Right lung (tissue), 10 donors: ENCODE results near the gene STARD7. TPM values are rescaled to one million over a fixed set of nuclear protein-coding genes. Genes with fewer than 3 reads are reported as not detected.
A peak's percentile ranks its signal among the peaks of the same experiment; 100 is the strongest.
"Not testable (repeated sequence)": the region's sequence is repeated elsewhere in the genome, so short reads cannot be mapped to it uniquely, and the experiment has no call there.

Source experiments
- DNase-seq, 2 donors: peaks; one replicate each; pipeline ENCODE4 v3.0.0-alpha.2; 2013
- long read RNA-seq, 8 donors: transcript quantifications; one replicate each; lab custom pipeline, GENCODE V29; 2026
- polyA plus RNA-seq, 5 donors: library from polyadenylated mRNA; unstranded; fragments of 120-200 nt; gene quantifications; one replicate each; pipeline versions ENCODE4 v1.2.1 to v1.2.3, GENCODE V29; 2013; ENCODE audit warnings: inconsistent platforms in 1 of 5, low replicate concordance in 1 of 5; ENCODE audit not compliant: insufficient read length in 5 of 5, insufficient read depth in 1 of 5

STARD7 gene, protein sequence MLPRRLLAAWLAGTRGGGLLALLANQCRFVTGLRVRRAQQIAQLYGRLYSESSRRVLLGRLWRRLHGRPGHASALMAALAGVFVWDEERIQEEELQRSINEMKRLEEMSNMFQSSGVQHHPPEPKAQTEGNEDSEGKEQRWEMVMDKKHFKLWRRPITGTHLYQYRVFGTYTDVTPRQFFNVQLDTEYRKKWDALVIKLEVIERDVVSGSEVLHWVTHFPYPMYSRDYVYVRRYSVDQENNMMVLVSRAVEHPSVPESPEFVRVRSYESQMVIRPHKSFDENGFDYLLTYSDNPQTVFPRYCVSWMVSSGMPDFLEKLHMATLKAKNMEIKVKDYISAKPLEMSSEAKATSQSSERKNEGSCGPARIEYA
- polyA plus RNA-seq, result 100 to 1,000 TPM in 3 of 5 donors, 10 to 100 TPM in 2; 94.3 to 117 (median 106) TPM
- long read RNA-seq, donor 1, transcript STARD7-201 (8 exons, 3,368 nt), result major isoform, 30 of 32 reads
- long read RNA-seq, donor 1, partial matches to known transcripts, result 0 of 32 reads
- long read RNA-seq, donor 1, other reads (novel, unspliced or antisense), result 0 of 32 reads
- long read RNA-seq, donor 2, transcript STARD7-201 (8 exons, 3,368 nt), result major isoform, 12 of 12 reads
- long read RNA-seq, donor 2, partial matches to known transcripts, result 0 of 12 reads
- long read RNA-seq, donor 2, other reads (novel, unspliced or antisense), result 0 of 12 reads
- long read RNA-seq, donor 3, transcript STARD7-201 (8 exons, 3,368 nt), result major isoform, 17 of 20 reads
- long read RNA-seq, donor 3, partial matches to known transcripts, result 0 of 20 reads
- long read RNA-seq, donor 3, other reads (novel, unspliced or antisense), result 0 of 20 reads
- long read RNA-seq, donor 4, transcript STARD7-201 (8 exons, 3,368 nt), result major isoform, 13 of 15 reads
- long read RNA-seq, donor 4, partial matches to known transcripts, result 0 of 15 reads
- long read RNA-seq, donor 4, other reads (novel, unspliced or antisense), result 0 of 15 reads
- long read RNA-seq, donor 5, transcript STARD7-201 (8 exons, 3,368 nt), result major isoform, 22 of 25 reads
- long read RNA-seq, donor 5, partial matches to known transcripts, result 0 of 25 reads
- long read RNA-seq, donor 5, other reads (novel, unspliced or antisense), result 0 of 25 reads
- long read RNA-seq, donor 6, transcript STARD7-201 (8 exons, 3,368 nt), result major isoform, 22 of 22 reads
- long read RNA-seq, donor 6, partial matches to known transcripts, result 0 of 22 reads
- long read RNA-seq, donor 6, other reads (novel, unspliced or antisense), result 0 of 22 reads
- long read RNA-seq, donor 7, transcript STARD7-201 (8 exons, 3,368 nt), result major isoform, 20 of 22 reads
- long read RNA-seq, donor 7, partial matches to known transcripts, result 0 of 22 reads
- long read RNA-seq, donor 7, other reads (novel, unspliced or antisense), result 0 of 22 reads
- long read RNA-seq, donor 8, transcript STARD7-201 (8 exons, 3,368 nt), result major isoform, 8 of 9 reads
- long read RNA-seq, donor 8, partial matches to known transcripts, result 0 of 9 reads
- long read RNA-seq, donor 8, other reads (novel, unspliced or antisense), result 0 of 9 reads

- peak; percentile 96 to 97 for DNase-seq
Measured at GRCh38 chr2:96208143-96209010, at the start of gene STARD7. Gene STARD7 (minus strand): TSS chr2:96208827. CDS start chr2:96208434, 393 bp downstream.

GRCh38 chr2:96257744-96258143, 49.1 kb upstream of the STARD7 start:
- DNase-seq, result not testable (repeated sequence)

- DNase-seq, result no peak
Measured at GRCh38 chr2:96256611-96257113, 48.0 kb upstream of the STARD7 start.

- no peak for DNase-seq
Measured at GRCh38 chr2:96254571-96254970, 45.9 kb upstream of the STARD7 start.

- DNase-seq, result no peak
Measured at GRCh38 chr2:96253006-96253405, 44.4 kb upstream of the STARD7 start.

- no peak for DNase-seq
Measured at GRCh38 chr2:96252526-96252925, 43.9 kb upstream of the STARD7 start.

DNA sequence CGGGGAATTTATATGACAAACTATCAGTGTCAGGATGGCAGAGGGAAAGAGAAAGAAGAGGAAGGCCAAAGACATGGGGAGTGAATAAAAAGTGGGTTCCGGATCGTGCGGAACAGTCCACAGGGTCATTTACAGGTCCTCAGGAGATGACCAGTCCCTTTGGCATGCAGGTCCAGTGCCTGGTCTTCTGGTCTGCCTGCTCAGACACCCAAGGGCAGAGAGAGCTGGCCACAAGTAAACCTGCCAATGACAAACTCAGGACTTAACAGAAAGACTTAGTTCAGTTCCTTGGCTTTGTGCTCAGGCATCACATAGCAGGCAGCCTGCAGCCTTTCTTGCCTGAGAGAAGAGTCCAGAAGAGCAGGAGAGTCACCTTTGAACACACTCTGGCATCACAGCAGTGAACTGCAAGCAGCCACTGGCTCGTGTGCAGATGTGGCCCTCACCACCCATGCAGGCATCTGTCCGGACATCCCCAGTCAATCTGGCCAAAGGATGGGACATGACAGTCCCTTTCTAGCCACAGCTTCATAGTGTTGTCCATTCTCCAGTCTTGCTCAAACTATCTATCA, 43.2 kb upstream of the STARD7 start:
- DNase-seq, result peak; percentile 28 to 29

DNA sequence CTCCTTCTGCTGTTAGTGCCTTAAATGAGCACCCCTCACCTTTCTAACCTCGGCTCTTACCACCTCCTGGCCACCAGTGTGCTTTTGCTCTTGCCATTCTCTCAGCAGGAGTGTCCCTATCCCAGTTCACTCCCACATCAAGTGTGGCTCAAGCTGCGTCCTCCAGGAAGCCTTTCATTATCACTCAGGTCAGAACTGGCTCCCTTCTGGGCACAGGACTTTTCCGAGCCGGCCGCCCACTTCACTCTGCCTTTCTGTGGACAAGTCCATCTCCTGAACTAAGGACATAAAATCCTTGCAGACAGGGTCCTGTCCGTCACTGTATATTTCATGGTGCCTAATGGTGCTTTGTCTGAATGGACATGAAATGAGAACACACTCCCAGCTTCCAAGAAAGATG, 41.6 kb upstream of the STARD7 start:
- no peak for DNase-seq

DNA sequence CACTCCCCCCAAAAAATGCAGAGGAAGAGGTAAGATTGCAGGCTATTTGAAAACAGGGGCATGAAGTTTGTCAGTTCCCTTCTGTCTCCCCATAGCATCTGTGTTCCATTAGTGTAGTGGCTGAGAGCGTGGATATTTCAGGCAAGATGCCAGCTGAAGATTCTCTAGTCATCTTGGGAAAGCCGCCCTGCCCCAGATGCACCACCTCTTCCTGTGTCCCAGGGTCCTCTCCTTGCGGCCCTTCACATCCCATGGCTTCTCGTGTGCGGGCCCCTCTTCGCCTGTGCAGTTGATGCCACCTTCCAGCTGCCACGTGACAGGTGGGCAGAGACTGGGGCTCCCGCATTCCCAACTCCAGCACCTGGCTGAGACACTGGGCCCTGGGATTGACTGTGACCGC, 41.0 kb upstream of the STARD7 start:
- DNase-seq, result no peak

DNA sequence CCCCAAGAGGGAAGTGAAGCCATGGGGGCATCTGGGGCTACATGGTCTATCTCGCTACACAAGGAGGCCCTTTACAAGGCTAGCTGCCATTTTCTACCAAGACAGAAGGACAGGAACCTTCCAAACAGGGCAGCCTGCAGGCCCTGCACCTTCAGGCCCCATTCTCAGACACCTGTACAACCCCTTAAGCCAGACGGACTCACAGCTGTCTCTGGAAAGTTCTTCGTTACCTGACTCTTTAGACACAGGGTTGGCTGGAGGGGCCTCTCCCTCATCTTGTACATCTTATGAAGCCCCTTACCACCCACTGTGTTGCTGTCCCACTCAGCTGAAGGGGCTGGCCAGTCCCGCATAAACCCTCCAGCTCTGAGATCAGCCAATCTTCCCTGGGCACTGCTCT, 40.0 kb upstream of the STARD7 start:
- DNase-seq, result no peak

DNA sequence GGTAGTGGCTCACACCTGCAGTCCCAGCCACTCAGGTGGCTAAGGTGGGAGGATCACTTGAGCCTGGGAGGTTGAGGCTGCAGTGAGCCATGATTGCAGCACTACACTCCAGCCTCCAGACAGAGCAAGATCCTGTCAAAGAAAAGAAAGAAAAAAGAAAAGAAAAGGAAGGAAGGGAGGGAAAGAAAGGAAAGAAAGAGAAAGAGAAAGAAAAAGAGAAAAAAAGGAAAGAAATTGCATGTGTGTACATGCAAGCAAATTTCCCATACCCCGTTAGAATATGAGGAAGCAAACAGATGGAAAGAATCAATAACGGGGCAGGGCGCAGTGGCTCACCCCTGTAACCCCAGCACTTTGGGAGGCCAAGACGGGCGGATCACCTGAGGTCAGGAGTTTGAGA, 39.3 kb upstream of the STARD7 start:
- no peak for DNase-seq

DNA sequence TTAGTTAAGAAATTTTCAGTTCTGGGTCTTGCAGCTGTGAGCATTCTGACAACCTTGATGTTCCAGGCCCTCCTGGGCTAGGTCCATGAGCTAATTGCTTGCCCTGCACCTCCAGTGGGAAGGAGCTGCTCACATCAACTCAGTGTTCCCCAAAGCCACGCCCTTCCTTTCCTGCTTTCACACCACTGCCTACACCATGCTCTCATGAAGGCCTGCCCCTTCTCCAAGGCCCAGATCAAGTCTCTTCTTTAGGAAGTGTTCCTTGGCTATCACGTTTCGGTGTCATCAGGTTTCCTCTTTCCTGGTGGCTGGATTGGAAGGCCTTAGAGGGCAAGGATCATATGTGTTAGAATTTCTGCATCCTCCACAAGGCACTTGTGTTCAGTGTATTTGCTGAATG, 38.4 kb upstream of the STARD7 start:
- DNase-seq, result no peak

DNA sequence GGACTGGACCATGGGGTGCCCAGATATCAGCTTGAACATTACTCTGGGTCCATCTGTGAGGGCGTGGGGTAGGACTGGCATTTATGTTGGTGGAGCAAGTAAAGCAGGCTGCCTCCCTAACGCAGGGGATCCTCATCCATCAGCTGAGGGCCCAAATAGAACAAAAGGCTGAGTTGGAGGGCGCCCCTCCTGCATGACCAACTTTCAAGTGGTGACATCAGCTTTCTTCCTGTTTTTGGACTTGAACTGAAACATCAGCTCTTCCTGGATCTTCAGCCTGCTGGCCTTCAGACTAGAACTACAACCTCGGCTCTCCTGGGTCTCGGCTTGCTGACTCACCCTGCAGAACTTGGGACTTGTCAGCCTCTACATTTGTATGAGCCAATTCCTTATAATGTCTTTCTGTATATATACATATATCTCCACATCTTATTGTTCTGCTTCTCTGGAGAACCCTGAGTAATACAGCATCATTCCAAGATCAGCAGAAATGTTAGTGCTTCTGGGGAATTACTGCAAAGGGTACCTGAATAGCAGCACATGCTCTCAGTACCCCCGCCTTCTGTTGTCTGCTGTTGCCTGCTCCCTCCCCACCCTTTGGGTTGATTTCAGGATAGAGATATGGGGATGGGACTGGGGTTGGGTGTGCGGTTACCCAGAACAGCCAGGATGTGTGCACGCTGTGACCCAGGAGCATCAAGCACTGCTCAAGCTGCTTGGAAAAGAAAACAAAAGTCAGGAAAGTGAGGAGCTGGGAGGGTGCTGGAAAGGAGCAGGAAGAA, 37.2 kb upstream of the STARD7 start:
- no peak for DNase-seq

GRCh38 chr2:96243843-96244242, 35.2 kb upstream of the STARD7 start:
- DNase-seq, result no peak

- no peak for DNase-seq
Measured at GRCh38 chr2:96241900-96242611, 33.4 kb upstream of the STARD7 start.

- no peak for DNase-seq
Measured at GRCh38 chr2:96241227-96241626, 32.6 kb upstream of the STARD7 start.

- no peak for DNase-seq
Measured at GRCh38 chr2:96240341-96241038, 31.9 kb upstream of the STARD7 start.
